ENCODE measurements around the gene RNF130. TPM values are rescaled to one million over a fixed set of nuclear protein-coding genes. Genes with fewer than 3 reads are reported as not detected.

The RNF130 gene
- total RNA-seq, 1 donor from 2014 or later, result 29.8 TPM

DNA sequence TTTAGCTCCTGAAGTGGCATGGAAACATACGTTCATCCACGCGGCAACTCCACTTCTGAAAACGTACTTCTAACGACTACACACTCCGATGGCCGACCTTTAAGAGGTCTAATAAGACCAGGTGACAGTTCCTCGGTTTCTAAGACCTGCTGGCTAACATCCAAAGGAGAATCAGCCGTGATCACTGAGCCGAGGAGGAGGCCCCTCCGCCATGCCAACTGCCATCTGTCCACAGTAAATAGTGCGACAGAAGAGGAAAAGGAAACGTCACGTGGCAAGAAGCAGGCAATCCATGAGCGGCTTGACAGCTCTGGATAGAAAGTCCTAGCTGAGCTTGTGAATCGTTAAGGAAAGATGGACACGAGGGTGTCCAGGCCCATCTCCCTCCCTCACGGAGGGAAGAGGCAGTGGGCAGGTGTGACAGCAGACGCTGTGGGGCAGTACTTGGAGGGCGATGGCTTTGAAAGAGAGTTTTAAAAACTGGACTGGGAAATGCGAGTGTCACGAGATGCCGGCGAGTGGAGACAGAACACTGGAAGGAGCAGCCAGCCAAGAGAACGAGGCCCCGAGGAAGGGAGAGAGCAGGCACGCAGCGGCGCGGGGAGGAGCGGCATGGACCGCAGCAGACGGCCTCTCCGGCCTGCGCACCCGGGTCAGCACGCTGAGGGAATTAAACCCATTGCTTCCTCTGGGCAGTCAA, 97.2 kb downstream of the RNF130 start:
- Histone ChIP-seq H2AFZ (ENCODE audit: low read depth, low read length) (no peak overlapping the region), H3K9me3 (ENCODE audit: insufficient read depth, low read depth, low read length) (no peaks in the 10 kb centered on the region), H4K20me1 (ENCODE audit: insufficient read depth, low read length) (no peaks in the 10 kb centered on the region), H3K36me3 (ENCODE audit: insufficient read depth, low read length) (no peaks in the 10 kb centered on the region), H3K9ac (ENCODE audit: low read length) (no peak overlapping the region), H3K4me1 (ENCODE audit: insufficient read depth, low read length) (no peaks in the 10 kb centered on the region), H3K27ac (ENCODE audit: low read depth, low read length) (no peak overlapping the region), H3K4me2 (ENCODE audit: low read length) (no peak overlapping the region), H3K79me2 (ENCODE audit: insufficient read depth, low read length) (no peaks in the 10 kb centered on the region), H3K4me3 (ENCODE audit: insufficient read depth, low read depth, low read length) (no peak overlapping the region), H3K27me3 (ENCODE audit: insufficient read depth, low read length) (no peaks in the 10 kb centered on the region)
- no peak for DNase-seq (ENCODE audit: low read depth)
- no peaks in the 10 kb centered on the region for H3K4me1 Mint-ChIP-seq (ENCODE audit: low read depth, unreplicated experiment)
- no peak for TF ChIP-seq EZH2 (IDR thresholded peaks at IDR 0.05; ENCODE audit: insufficient read depth, low read length)
- TF ChIP-seq, protein P1, sequence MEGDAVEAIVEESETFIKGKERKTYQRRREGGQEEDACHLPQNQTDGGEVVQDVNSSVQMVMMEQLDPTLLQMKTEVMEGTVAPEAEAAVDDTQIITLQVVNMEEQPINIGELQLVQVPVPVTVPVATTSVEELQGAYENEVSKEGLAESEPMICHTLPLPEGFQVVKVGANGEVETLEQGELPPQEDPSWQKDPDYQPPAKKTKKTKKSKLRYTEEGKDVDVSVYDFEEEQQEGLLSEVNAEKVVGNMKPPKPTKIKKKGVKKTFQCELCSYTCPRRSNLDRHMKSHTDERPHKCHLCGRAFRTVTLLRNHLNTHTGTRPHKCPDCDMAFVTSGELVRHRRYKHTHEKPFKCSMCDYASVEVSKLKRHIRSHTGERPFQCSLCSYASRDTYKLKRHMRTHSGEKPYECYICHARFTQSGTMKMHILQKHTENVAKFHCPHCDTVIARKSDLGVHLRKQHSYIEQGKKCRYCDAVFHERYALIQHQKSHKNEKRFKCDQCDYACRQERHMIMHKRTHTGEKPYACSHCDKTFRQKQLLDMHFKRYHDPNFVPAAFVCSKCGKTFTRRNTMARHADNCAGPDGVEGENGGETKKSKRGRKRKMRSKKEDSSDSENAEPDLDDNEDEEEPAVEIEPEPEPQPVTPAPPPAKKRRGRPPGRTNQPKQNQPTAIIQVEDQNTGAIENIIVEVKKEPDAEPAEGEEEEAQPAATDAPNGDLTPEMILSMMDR (IDR thresholded peaks at IDR 0.05; ENCODE audit: insufficient read depth, low read depth, low read length), result no peak
- no peaks in the 10 kb centered on the region for H3K9me3 Mint-ChIP-seq (ENCODE audit: unreplicated experiment)
- FAIRE-seq, result no peak
- H3K36me3 Mint-ChIP-seq (ENCODE audit: low read depth, unreplicated experiment), result peaks cover 29% of the 10 kb centered on the region
- no peaks in the 10 kb centered on the region for H3K27me3 Mint-ChIP-seq (ENCODE audit: low read depth, unreplicated experiment)
- H3K4me3 Mint-ChIP-seq (ENCODE audit: unreplicated experiment), result no peak overlapping the region
- H3K27ac Mint-ChIP-seq (ENCODE audit: unreplicated experiment), result no peak overlapping the region

DNA sequence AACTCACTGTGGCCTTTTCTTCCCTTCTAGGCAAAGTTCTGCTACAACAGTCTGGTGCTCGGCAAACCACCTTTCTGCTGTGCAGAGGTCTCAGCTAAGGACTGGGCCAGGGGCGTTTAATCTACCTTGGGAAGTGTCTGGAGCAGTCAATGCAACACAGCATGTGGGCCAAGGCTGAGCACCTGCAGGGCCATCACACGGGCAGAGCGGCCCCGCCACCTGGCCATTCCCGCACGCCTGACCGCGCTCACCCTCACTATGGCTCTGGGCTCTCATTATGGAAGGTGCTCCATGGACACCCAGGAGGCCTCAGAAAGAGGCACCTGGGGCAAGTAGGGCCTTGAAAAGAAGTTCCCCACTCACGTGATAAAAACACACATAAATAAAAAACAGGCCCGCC, 98.2 kb downstream of the RNF130 start:
- H3K36me3 Mint-ChIP-seq (ENCODE audit: low read depth, unreplicated experiment), result peaks cover 32% of the 10 kb centered on the region
- TF ChIP-seq, protein P1 (IDR thresholded peaks at IDR 0.05; ENCODE audit: insufficient read depth, low read depth, low read length), result no peak
- no peak for TF ChIP-seq EZH2 (IDR thresholded peaks at IDR 0.05; ENCODE audit: insufficient read depth, low read length)
- no peaks in the 10 kb centered on the region for H3K36me3 ChIP-seq (ENCODE audit: insufficient read depth, low read length)

DNA sequence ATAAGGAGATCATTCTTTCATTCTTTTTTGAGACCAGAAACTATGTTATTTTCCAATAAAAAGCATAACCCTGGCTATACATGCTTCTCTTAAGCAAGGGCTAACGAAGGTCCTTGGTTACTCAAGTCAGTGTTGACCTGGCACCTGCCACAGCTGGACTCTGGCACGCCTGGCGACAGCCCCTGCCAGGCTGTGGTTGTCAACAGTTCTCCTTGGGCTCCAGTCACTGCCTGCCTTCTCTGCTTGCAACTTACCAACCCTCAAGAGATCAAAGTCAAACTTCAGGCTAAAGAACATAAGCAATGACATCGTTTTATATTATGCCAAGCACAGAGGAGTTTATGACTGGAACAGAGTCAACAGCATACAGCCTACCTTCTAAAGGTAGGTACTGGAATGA, 102.4 kb downstream of the RNF130 start:
- Histone ChIP-seq H4K20me1 (ENCODE audit: insufficient read depth, low read length) (no peaks in the 10 kb centered on the region), H3K9me3 (ENCODE audit: insufficient read depth, low read depth, low read length) (no peaks in the 10 kb centered on the region), H3K4me2 (ENCODE audit: low read length) (no peak overlapping the region), H3K4me1 (ENCODE audit: insufficient read depth, low read length) (no peaks in the 10 kb centered on the region), H3K4me3 (ENCODE audit: insufficient read depth, low read depth, low read length) (no peak overlapping the region), H3K36me3 (ENCODE audit: insufficient read depth, low read length) (peaks cover 7% of the 10 kb centered on the region), H3K27me3 (ENCODE audit: insufficient read depth, low read length) (no peaks in the 10 kb centered on the region), H3K79me2 (ENCODE audit: insufficient read depth, low read length) (no peaks in the 10 kb centered on the region), H3K9ac (ENCODE audit: low read length) (no peak overlapping the region), H3K27ac (ENCODE audit: low read depth, low read length) (no peak overlapping the region), H2AFZ (ENCODE audit: low read depth, low read length) (no peak overlapping the region)
- Mint-ChIP-seq H3K4me3 (ENCODE audit: unreplicated experiment) (no peak overlapping the region), H3K9me3 (ENCODE audit: unreplicated experiment) (no peaks in the 10 kb centered on the region), H3K27me3 (ENCODE audit: low read depth, unreplicated experiment) (no peaks in the 10 kb centered on the region), H3K4me1 (ENCODE audit: low read depth, unreplicated experiment) (no peaks in the 10 kb centered on the region), H3K36me3 (ENCODE audit: low read depth, unreplicated experiment) (peaks cover 25% of the 10 kb centered on the region), H3K27ac (ENCODE audit: unreplicated experiment) (no peak overlapping the region)
- no peak for FAIRE-seq
- TF ChIP-seq, protein P1 (IDR thresholded peaks at IDR 0.05; ENCODE audit: insufficient read depth, low read depth, low read length), result no peak
- TF ChIP-seq EZH2 (IDR thresholded peaks at IDR 0.05; ENCODE audit: insufficient read depth, low read length), result no peak
- no peak for DNase-seq (ENCODE audit: low read depth)

More for the DNA sequence above, 98.2 kb downstream of the RNF130 start:
- Histone ChIP-seq H2AFZ (ENCODE audit: low read depth, low read length) (no peak overlapping the region), H4K20me1 (ENCODE audit: insufficient read depth, low read length) (no peaks in the 10 kb centered on the region), H3K4me1 (ENCODE audit: insufficient read depth, low read length) (no peaks in the 10 kb centered on the region), H3K27ac (ENCODE audit: low read depth, low read length) (no peak overlapping the region), H3K79me2 (ENCODE audit: insufficient read depth, low read length) (no peaks in the 10 kb centered on the region), H3K9ac (ENCODE audit: low read length) (no peak overlapping the region), H3K4me3 (ENCODE audit: insufficient read depth, low read depth, low read length) (no peak overlapping the region), H3K27me3 (ENCODE audit: insufficient read depth, low read length) (no peaks in the 10 kb centered on the region), H3K4me2 (ENCODE audit: low read length) (no peak overlapping the region), H3K9me3 (ENCODE audit: insufficient read depth, low read depth, low read length) (no peaks in the 10 kb centered on the region)
- Mint-ChIP-seq H3K27ac (ENCODE audit: unreplicated experiment) (no peak overlapping the region), H3K27me3 (ENCODE audit: low read depth, unreplicated experiment) (no peaks in the 10 kb centered on the region), H3K9me3 (ENCODE audit: unreplicated experiment) (no peaks in the 10 kb centered on the region), H3K4me1 (ENCODE audit: low read depth, unreplicated experiment) (no peaks in the 10 kb centered on the region), H3K4me3 (ENCODE audit: unreplicated experiment) (no peak overlapping the region)
- DNase-seq (ENCODE audit: low read depth), result no peak
- FAIRE-seq, result no peak

Measured in astrocyte (in vitro differentiated cells and primary cell).